PC-9 (cell line): ENCODE measurements around the gene CMIP. TPM values are rescaled to one million over a fixed set of nuclear protein-coding genes. Genes with fewer than 3 reads are reported as not detected.

ENCODE experiments used
- BruUV-seq: library from RNA; stranded (reverse); fragments of 400-500 nt; replicated peaks from 2 replicates; lab custom pipeline; 2021; lab: Mats Ljungman, UMichigan
- CTCF ChIA-PET: fragments of 300-600 bp; sonication (Branson Sonifier 250); formaldehyde crosslinking; loops from one replicate; lab custom pipeline; 2022; ENCODE audit warnings: antibody characterized with exemption; lab: Charles Lee
- POLR2A ChIA-PET: fragments of 300-600 bp; sonication (Branson Sonifier 250); formaldehyde crosslinking; loops from one replicate; lab custom pipeline; 2022; ENCODE audit warnings: antibody characterized with exemption; ENCODE audit not compliant: unreplicated experiment; lab: Charles Lee
- DNase-seq, 2 experiments: peaks; one replicate each; pipeline versions ENCODE4 v3.0.0 to v3.0.0-alpha.2; 2015 to 2022; ENCODE audit warnings: mixed read lengths in 1 of 2
- H2AFZ ChIP-seq: fragments of 200-600 bp; sonication (generic); 2 replicates; pipeline ENCODE4 v1.8.1; 2017; ENCODE audit warnings: antibody characterized with exemption
- H3F3A ChIP-seq: fragments of 200-600 bp; sonication (generic); 2 replicates; pipeline ENCODE4 v1.8.1; 2017; ENCODE audit warnings: antibody characterized with exemption, mild to moderate bottlenecking, low read depth; ENCODE audit not compliant: insufficient read depth
- H3K27ac ChIP-seq: fragments of 200-600 bp; sonication (generic); 2 replicates; pipeline ENCODE4 v1.6.1; 2016; ENCODE audit warnings: mixed run types
- H3K27me3 ChIP-seq: fragments of 200-600 bp; sonication (generic); 2 replicates; pipeline ENCODE4 v1.6.1; 2016; ENCODE audit warnings: low read depth, mixed run types; ENCODE audit not compliant: insufficient read depth
- H3K36me3 ChIP-seq: fragments of 200-600 bp; sonication (generic); 2 replicates; pipeline ENCODE4 v1.6.1; 2016; ENCODE audit warnings: low read depth, mixed run types
- H3K4me1 ChIP-seq: fragments of 200-600 bp; sonication (generic); replicated peaks from 2 replicates; pipeline ENCODE4 v1.6.1; 2016; ENCODE audit warnings: mixed run types; ENCODE audit not compliant: insufficient read depth
- H3K4me2 ChIP-seq: fragments of 200-600 bp; sonication (generic); 2 replicates; pipeline ENCODE4 v1.6.1; 2017; ENCODE audit warnings: mixed run types
- H3K4me3 ChIP-seq: fragments of 200-600 bp; sonication (generic); 2 replicates; pipeline ENCODE4 v1.6.1; 2016; ENCODE audit warnings: mixed run types
- H3K79me2 ChIP-seq: fragments of 200-600 bp; sonication (generic); 2 replicates; pipeline ENCODE4 v1.6.1; 2017; ENCODE audit warnings: low read depth, mixed run types
- H3K9me2 ChIP-seq: fragments of 200-600 bp; sonication (generic); 2 replicates; pipeline ENCODE4 v1.8.1; 2017; ENCODE audit warnings: mild to moderate bottlenecking; ENCODE audit not compliant: insufficient read depth
- H3K9me3 ChIP-seq: fragments of 200-600 bp; sonication (generic); 2 replicates; pipeline ENCODE4 v1.8.1; 2016; ENCODE audit warnings: low read depth; ENCODE audit not compliant: insufficient read depth
- H4K20me1 ChIP-seq: fragments of 200-600 bp; sonication (generic); 2 replicates; pipeline ENCODE4 v1.8.1; 2017; ENCODE audit not compliant: insufficient read depth
- EZH2 ChIP-seq: fragments of 200-600 bp; sonication (generic); IDR thresholded peaks from 2 replicates; pipeline ENCODE4 v1.8.0; 2017; ENCODE audit warnings: antibody characterized with exemption, low read depth
- intact Hi-C: fragments of 100-400 bp; cut with micrococcal nuclease; formaldehyde crosslinking; loops from one replicate; pipeline ENCODE4 v1.10.0; 2022; ENCODE audit not compliant: unreplicated experiment
- total RNA-seq: library from RNA; stranded (reverse); gene quantifications from 2 replicates; pipeline ENCODE4 v1.2.3, GENCODE V29; 2021
- TF ChIP-seq, protein P1 (sequence below): fragments of 200-600 bp; sonication (generic); conservative IDR thresholded peaks from 2 replicates; pipeline ENCODE4 v1.6.1; 2017; ENCODE audit warnings: mixed run types, antibody characterized with exemption, mild to moderate bottlenecking, moderate library complexity

CMIP gene
- total RNA-seq, 1 experiment from 2014 or later, result 96.6 TPM

DNA sequence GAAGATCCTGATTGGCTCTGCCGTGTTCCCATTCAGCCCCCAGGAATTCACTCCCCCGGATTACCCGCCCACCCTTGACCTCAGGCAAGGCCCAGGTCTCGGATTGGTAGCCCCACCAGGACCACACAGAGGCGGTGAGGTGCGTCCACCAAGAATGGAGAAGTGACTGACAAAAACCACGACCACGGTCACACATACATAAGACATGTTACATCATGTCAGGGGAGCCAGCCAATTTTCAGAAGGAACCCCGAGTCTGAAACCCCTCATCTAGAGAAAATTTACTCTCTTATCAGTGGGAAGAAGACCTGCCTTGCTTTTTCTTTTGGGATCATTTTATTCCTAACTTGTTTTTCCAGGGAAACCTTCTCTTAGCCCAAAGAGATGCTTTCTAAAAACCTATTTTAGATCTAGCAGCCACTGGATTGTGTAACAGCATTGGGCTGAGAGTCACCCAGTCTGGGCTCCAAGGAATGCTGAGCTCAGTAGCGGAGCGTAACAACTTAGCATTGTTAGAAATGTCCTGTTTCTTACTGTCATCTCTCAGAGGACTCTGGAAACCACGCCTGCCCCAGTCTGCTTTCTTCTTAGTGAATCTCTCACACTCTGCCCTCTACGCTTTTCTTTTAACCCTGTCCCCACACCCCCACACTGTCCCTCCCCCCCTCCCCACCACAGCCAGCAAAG, 164.1 kb downstream of the CMIP start:
- POLR2A ChIA-PET, result no interaction called here

DNA sequence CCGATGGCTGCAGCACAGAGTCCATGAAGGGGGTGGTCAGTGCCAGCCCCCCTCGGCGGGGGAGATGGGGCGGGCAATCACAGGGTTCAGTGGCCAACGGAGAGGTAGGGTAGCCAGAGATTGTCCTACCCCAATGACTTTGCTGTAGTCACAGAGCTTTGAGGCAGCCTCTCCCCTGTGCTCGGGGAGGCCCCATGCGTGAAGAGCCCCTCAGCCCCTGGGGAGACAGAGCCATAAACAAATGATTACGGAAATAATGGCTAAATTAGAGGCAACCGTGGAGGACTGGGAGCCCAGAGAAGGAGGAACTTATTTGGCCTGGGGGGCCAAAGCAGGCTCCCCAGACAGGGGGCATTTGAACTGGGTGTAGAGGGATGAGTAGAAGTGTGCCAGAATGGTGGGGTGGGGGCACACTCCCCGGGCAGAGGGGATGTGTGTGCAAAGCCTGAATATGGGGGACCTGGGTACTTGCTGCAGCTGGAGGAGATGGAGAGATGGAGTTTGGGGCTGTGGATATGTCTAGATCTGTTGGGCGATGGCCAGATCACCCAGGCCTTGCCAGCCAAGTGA, 164.8 kb downstream of the CMIP start:
- H3K27ac ChIP-seq, result no peak overlapping the region
- CTCF ChIA-PET, result no interaction called here

More for the DNA sequence above, 164.1 kb downstream of the CMIP start:
- CTCF ChIA-PET, result no interaction called here
- no peak for DNase-seq
- Histone ChIP-seq H3K36me3 (no peaks in the 10 kb centered on the region; the same call in 1 of the 2 replicates), H3K27ac (no peak overlapping the region), H3K79me2 (peaks cover 24% of the 10 kb centered on the region), H3K4me2 (no peak overlapping the region), H2AFZ (no peak overlapping the region), H3K9me2 (no peaks in the 10 kb centered on the region), H3K4me1 (no peaks in the 10 kb centered on the region), H4K20me1 (peaks cover 18% of the 10 kb centered on the region), H3F3A (peaks cover 13% of the 10 kb centered on the region; the same call in 1 of the 2 replicates), H3K9me3 (no peaks in the 10 kb centered on the region), H3K27me3 (no peaks in the 10 kb centered on the region), H3K4me3 (no peak overlapping the region)
- TF ChIP-seq, protein P1, sequence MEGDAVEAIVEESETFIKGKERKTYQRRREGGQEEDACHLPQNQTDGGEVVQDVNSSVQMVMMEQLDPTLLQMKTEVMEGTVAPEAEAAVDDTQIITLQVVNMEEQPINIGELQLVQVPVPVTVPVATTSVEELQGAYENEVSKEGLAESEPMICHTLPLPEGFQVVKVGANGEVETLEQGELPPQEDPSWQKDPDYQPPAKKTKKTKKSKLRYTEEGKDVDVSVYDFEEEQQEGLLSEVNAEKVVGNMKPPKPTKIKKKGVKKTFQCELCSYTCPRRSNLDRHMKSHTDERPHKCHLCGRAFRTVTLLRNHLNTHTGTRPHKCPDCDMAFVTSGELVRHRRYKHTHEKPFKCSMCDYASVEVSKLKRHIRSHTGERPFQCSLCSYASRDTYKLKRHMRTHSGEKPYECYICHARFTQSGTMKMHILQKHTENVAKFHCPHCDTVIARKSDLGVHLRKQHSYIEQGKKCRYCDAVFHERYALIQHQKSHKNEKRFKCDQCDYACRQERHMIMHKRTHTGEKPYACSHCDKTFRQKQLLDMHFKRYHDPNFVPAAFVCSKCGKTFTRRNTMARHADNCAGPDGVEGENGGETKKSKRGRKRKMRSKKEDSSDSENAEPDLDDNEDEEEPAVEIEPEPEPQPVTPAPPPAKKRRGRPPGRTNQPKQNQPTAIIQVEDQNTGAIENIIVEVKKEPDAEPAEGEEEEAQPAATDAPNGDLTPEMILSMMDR, result no peak
- no peak for TF ChIP-seq EZH2
- no TSS peak for BruUV-seq
- intact Hi-C loops, result no loop called here

DNA sequence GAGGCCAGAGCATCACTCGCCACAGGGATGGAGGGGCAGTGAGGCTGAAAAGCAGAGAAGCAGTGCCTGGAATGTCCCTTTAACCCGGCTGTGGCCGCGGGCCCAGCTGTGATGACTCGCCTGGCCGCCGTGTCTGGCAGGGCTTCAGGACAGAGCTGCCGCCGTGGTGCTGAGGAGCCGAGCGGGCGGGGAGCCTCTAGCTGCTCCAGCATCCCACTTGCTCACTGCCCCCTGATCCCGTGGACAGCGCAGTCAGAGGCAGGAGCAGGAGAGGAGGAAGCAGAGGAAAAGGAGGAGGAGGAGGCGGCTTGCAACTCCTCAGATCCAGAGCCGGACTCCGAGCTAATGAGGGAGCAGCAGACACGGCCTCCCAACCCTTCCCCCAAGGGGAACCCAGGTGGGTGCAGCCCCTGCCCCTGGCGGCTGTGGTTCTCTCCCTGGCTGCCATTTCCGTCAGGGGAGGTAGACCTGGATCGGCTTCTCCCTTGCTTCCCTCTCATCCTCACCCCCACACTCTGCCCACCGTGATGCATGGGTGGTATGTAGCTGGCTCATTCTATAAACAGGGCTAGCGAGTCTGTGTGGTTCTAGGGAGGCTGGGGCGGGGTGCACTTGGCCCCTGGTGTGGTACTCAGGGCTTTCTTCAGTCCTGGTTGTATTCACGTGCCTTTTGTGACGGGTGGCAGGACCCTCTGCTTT, 165.7 kb downstream of the CMIP start:
- Histone ChIP-seq H3K9me2 (no peaks in the 10 kb centered on the region), H3K36me3 (no peaks in the 10 kb centered on the region; the same call in 1 of the 2 replicates), H3K4me1 (no peaks in the 10 kb centered on the region), H3K4me3 (no peak overlapping the region), H3K27me3 (no peaks in the 10 kb centered on the region), H3K27ac (no peak overlapping the region), H3K79me2 (peaks cover 25% of the 10 kb centered on the region), H4K20me1 (peaks cover 18% of the 10 kb centered on the region), H2AFZ (no peak overlapping the region), H3F3A (peaks cover 25% of the 10 kb centered on the region; the same call in 1 of the 2 replicates), H3K4me2 (no peak overlapping the region), H3K9me3 (no peaks in the 10 kb centered on the region)
- intact Hi-C loops, result no loop called here
- POLR2A ChIA-PET, result no interaction called here
- DNase-seq, result peak in 1 of 2 experiments; percentile 57
- no peak for TF ChIP-seq EZH2
- TF ChIP-seq, protein P1, result no peak
- CTCF ChIA-PET, result no interaction called here
- BruUV-seq, result no TSS peak

More for the DNA sequence above, 164.8 kb downstream of the CMIP start:
- Histone ChIP-seq H3K4me2 (no peak overlapping the region), H2AFZ (no peak overlapping the region), H3K9me2 (no peaks in the 10 kb centered on the region), H3K36me3 (no peaks in the 10 kb centered on the region; the same call in 1 of the 2 replicates), H3F3A (peaks cover 18% of the 10 kb centered on the region; the same call in 1 of the 2 replicates), H3K4me3 (no peak overlapping the region), H3K4me1 (no peaks in the 10 kb centered on the region), H3K27me3 (no peaks in the 10 kb centered on the region), H4K20me1 (peaks cover 18% of the 10 kb centered on the region), H3K79me2 (peaks cover 22% of the 10 kb centered on the region), H3K9me3 (no peaks in the 10 kb centered on the region)
- no peak for DNase-seq
- POLR2A ChIA-PET, result no interaction called here
- intact Hi-C loops, result no loop called here
- no TSS peak for BruUV-seq
- TF ChIP-seq, protein P1, result no peak
- no peak for TF ChIP-seq EZH2
